Kidney (tissue), 14 donors: Measurements from ENCODE around the gene SGPL1. TPM values are rescaled to one million over a fixed set of nuclear protein-coding genes. Genes with fewer than 3 reads are reported as not detected.

ENCODE experiments used
- DNase-seq, 5 donors: peaks; one replicate each; pipeline ENCODE4 v3.0.0-alpha.2; 2013 to 2020
- FAIRE-seq: peaks from 2 replicates; lab custom pipeline; 2012; peaks lifted over from hg19 to GRCh38; lab: Jason Lieb, UNC
- H3K27ac ChIP-seq, 2 donors: one replicate each; pipeline ENCODE4 v1.7.0; 2013; ENCODE audit warnings: low read depth in 2 of 2, low read length in 2 of 2, inconsistent platforms in 1 of 2
- H3K27me3 ChIP-seq: one replicate; pipeline ENCODE4 v1.7.1; 2013; ENCODE audit warnings: low read length, inconsistent platforms; ENCODE audit not compliant: control insufficient read depth, insufficient read depth
- H3K36me3 ChIP-seq, 3 donors: one replicate each; pipeline versions ENCODE4 v1.7.0 to v1.7.1; 2013; ENCODE audit warnings: low read length in 3 of 3, control low read depth in 1 of 3, inconsistent platforms in 1 of 3; ENCODE audit not compliant: insufficient read depth in 3 of 3, control insufficient read depth in 2 of 3
- H3K4me1 ChIP-seq, 3 donors: one replicate each; pipeline versions ENCODE4 v1.7.0 to v1.7.1; 2013; ENCODE audit warnings: low read length in 3 of 3, inconsistent platforms in 1 of 3, low read depth in 1 of 3; ENCODE audit not compliant: control insufficient read depth in 2 of 3, insufficient read depth in 2 of 3
- H3K4me3 ChIP-seq, 3 donors: one replicate each; pipeline versions ENCODE4 v1.7.0 to v1.8.1; 2013; ENCODE audit warnings: low read length in 3 of 3, control low read depth in 1 of 3, inconsistent platforms in 1 of 3
- H3K9ac ChIP-seq, 3 donors: one replicate each; pipeline versions ENCODE4 v1.7.0 to v1.7.1; 2013; ENCODE audit warnings: low read length in 3 of 3, control low read depth in 1 of 3, inconsistent platforms in 1 of 3
- H3K9me3 ChIP-seq, 3 donors: one replicate each; pipeline versions ENCODE4 v1.7.0 to v1.7.1; 2013; ENCODE audit warnings: low read length in 3 of 3, control low read depth in 1 of 3, inconsistent platforms in 1 of 3; ENCODE audit not compliant: control insufficient read depth in 2 of 3, insufficient read depth in 1 of 3
- CTCF ChIP-seq: IDR thresholded peaks from 3 replicates; pipeline ENCODE4 v1.5.1; 2012; ENCODE audit warnings: mild to moderate bottlenecking, moderate library complexity, borderline replicate concordance; ENCODE audit not compliant: insufficient read depth; ENCODE audit errors: extremely low read depth
- intact Hi-C: fragments of 100-400 bp; cut with DNase I; formaldehyde crosslinking; loops from one replicate; pipeline ENCODE4 v1.11.1; 2022
- polyA plus RNA-seq: library from polyadenylated mRNA; stranded (reverse); fragments of 350-450 nt; fragmentation: Illumina TruSeq; extraction: RNeasy Lipid Tissue Mini Kit (QIAGEN cat#74804); gene quantifications from one replicate; pipeline ENCODE4 v1.2.3, GENCODE V29; 2014; ENCODE audit warnings: low read depth, low replicate concordance; ENCODE audit not compliant: insufficient read depth
- total RNA-seq: library from RNA; stranded (reverse); fragmentation: NEBNext Ultra II Directional; extraction: Animal tissue kit (Norgen Biotek cat#: 25700); gene quantifications from one replicate; pipeline ENCODE4 v1.2.1, GENCODE V29; 2021
- donor health status: control.
- donor health status: control.
- donor health status: control.
- donor health status: control.
- donor health status: control.
- donor health status: DM: yes; HTN: yes; CAD: no.
- donor health status: Normal renal cell carcinoma (clear cell type).

Gene SGPL1
- total and polyA plus RNA-seq, 2 donors from 2014 or later = 13.5 to 105 TPM

- Histone ChIP-seq H3K4me1 (peaks cover 0 to 5% (median 0%) of the 10 kb centered on the region in 3 donors), H3K36me3 (no peaks in the 10 kb centered on the region), H3K4me3 (no peak overlapping the region), H3K9me3 (no peaks in the 10 kb centered on the region), H3K9ac (no peak overlapping the region), H3K27me3 (no peaks in the 10 kb centered on the region), H3K27ac (no peak overlapping the region)
- no peak for FAIRE-seq
- DNase-seq = no peak
- intact Hi-C loops = no loop called here
- TF ChIP-seq CTCF = no peak
Measured at GRCh38 chr10:70898687-70899086, 82.9 kb downstream of the SGPL1 start.

GRCh38 chr10:70899096-70899495, 83.3 kb downstream of the SGPL1 start:
- FAIRE-seq (no peak), DNase-seq (no peak)
- no peak overlapping the region for H3K27ac ChIP-seq
- no peak overlapping the region for H3K4me3 ChIP-seq
- H3K9ac ChIP-seq = no peak overlapping the region
- peaks cover 0 to 5% (median 0%) of the 10 kb centered on the region in 3 donors for H3K4me1 ChIP-seq
- intact Hi-C loops = no loop called here
- H3K27me3 ChIP-seq = no peaks in the 10 kb centered on the region
- TF ChIP-seq CTCF = no peak
- no peaks in the 10 kb centered on the region for H3K9me3 ChIP-seq
- H3K36me3 ChIP-seq = no peaks in the 10 kb centered on the region

- no peak for TF ChIP-seq CTCF
- FAIRE-seq = no peak
- intact Hi-C loops = no loop called here
- DNase-seq = no peak
- peaks cover 0 to 5% (median 0%) of the 10 kb centered on the region in 3 donors for H3K4me1 ChIP-seq
- H3K36me3 ChIP-seq = no peaks in the 10 kb centered on the region
- no peaks in the 10 kb centered on the region for H3K27me3 ChIP-seq
- no peak overlapping the region for H3K27ac ChIP-seq
- H3K9me3 ChIP-seq = no peaks in the 10 kb centered on the region
- H3K9ac ChIP-seq = no peak overlapping the region
- no peak overlapping the region for H3K4me3 ChIP-seq
Measured at GRCh38 chr10:70901276-70901878, 85.6 kb downstream of the SGPL1 start.

- intact Hi-C loops = no loop called here
- FAIRE-seq = no peak
- H3K36me3 ChIP-seq = no peaks in the 10 kb centered on the region
- no peaks in the 10 kb centered on the region for H3K27me3 ChIP-seq
- no peak overlapping the region for H3K27ac ChIP-seq
- H3K4me1 ChIP-seq = peaks cover 0 to 5% (median 0%) of the 10 kb centered on the region in 3 donors
- no peak overlapping the region for H3K4me3 ChIP-seq
- TF ChIP-seq CTCF = no peak
- H3K9ac ChIP-seq = no peak overlapping the region
- H3K9me3 ChIP-seq = no peaks in the 10 kb centered on the region
- DNase-seq = no peak
Measured at GRCh38 chr10:70902661-70903261, 87.0 kb downstream of the SGPL1 start.
